Stomach smooth muscle (tissue), 2 donors: ENCODE data around the gene ADGRL1.

Experiments
- H3K27ac ChIP-seq: one replicate; pipeline ENCODE4 v1.7.0; 2013; ENCODE audit warnings: mild to moderate bottlenecking, low read length, inconsistent platforms
- H3K27me3 ChIP-seq, 2 donors: one replicate each; pipeline ENCODE4 v1.7.0; 2013; ENCODE audit warnings: low read length in 2 of 2; ENCODE audit not compliant: insufficient read depth in 2 of 2, control insufficient read depth in 1 of 2
- H3K36me3 ChIP-seq, 2 donors: one replicate each; pipeline ENCODE4 v1.7.0; 2013; ENCODE audit warnings: low read length in 2 of 2; ENCODE audit not compliant: control insufficient read depth in 2 of 2, insufficient read depth in 2 of 2
- H3K4me1 ChIP-seq: one replicate; pipeline ENCODE4 v1.7.0; 2013; ENCODE audit warnings: low read length; ENCODE audit not compliant: control insufficient read depth, insufficient read depth
- H3K4me3 ChIP-seq, 2 donors: one replicate each; pipeline ENCODE4 v1.7.0; 2013; ENCODE audit warnings: low read length in 2 of 2
- H3K9ac ChIP-seq, 2 donors: one replicate each; pipeline ENCODE4 v1.7.0; 2013; ENCODE audit warnings: low read length in 2 of 2, mild to moderate bottlenecking in 1 of 2
- H3K9me3 ChIP-seq, 2 donors: one replicate each; pipeline ENCODE4 v1.7.0; 2013; ENCODE audit warnings: low read length in 2 of 2; ENCODE audit not compliant: control insufficient read depth in 2 of 2
- donor health status: healthy.
- donor health status: Pancreatic carcinoma.

ADGRL1 gene

DNA sequence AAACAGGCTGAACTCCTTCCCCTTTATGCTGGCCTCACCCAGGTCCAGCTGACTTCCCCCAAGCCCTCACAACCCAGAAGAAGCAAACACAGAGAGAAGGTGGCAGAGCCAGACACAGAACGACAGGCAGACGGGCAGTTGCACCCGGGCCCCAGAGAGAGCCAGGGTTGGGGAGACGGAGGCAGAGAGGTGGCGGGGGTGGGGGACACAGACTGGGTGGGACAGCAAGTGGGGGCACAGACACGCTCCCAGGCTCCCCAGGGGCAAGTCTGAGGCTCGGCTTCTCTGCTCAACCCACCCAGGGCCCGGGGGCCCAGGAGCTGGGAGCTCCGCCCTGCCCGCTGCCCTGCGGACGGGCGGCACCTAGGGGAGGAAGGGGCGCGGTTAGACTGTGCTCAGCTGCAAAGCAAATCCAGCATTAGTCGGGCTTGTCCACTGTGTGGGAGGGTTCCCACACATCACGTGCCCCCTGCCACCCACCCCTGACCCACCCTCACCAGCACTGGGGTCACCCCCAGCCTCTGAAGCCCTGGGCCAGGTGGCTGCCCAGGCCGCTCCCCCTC lies 38.3 kb downstream of the ADGRL1 start:
- Histone ChIP-seq H3K27ac (no peak overlapping the region), H3K36me3 (peaks cover 24 to 32% of the 10 kb centered on the region in 2 donors), H3K4me1 (peaks cover 2% of the 10 kb centered on the region), H3K4me3 (no peak overlapping the region), H3K27me3 (no peaks in the 10 kb centered on the region), H3K9ac (no peak overlapping the region), H3K9me3 (no peaks in the 10 kb centered on the region)

DNA sequence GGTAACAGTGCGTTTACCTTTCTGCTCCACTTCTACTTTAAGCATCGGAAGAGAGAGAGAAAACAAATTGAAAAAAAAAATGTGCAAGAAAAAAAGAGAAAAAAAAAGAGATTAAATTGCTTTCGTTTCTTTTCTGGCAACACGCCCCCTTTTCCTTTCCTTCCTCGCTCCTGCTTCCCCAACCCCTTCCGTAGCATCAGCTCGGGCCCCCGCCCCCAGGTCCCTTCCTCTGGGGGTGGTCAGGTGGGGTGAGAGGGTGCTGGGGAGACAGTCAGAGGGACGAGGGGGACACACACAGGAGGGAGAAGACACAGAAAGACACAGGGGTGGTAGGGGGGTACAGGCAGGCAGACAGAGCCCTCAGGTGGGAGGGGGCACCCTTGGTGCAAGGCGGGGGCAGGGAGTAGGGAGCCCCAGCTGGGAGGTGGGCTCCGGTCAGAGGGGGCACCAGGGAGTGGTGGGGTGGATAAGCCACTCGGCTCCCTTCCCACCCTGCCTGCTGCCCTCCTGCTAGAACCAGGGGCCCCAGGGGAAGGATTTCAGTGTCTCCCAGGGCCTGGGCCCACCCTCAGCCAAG lies 38.9 kb downstream of the ADGRL1 start:
- peaks cover 24 to 29% of the 10 kb centered on the region in 2 donors for H3K36me3 ChIP-seq
- H3K27me3 ChIP-seq = no peaks in the 10 kb centered on the region
- H3K9me3 ChIP-seq = no peaks in the 10 kb centered on the region
- H3K4me3 ChIP-seq = peak overlapping the region in 1 of 2 donors; percentile 22
- peaks cover 2% of the 10 kb centered on the region for H3K4me1 ChIP-seq
- H3K27ac ChIP-seq = no peak overlapping the region
- no peak overlapping the region for H3K9ac ChIP-seq

DNA sequence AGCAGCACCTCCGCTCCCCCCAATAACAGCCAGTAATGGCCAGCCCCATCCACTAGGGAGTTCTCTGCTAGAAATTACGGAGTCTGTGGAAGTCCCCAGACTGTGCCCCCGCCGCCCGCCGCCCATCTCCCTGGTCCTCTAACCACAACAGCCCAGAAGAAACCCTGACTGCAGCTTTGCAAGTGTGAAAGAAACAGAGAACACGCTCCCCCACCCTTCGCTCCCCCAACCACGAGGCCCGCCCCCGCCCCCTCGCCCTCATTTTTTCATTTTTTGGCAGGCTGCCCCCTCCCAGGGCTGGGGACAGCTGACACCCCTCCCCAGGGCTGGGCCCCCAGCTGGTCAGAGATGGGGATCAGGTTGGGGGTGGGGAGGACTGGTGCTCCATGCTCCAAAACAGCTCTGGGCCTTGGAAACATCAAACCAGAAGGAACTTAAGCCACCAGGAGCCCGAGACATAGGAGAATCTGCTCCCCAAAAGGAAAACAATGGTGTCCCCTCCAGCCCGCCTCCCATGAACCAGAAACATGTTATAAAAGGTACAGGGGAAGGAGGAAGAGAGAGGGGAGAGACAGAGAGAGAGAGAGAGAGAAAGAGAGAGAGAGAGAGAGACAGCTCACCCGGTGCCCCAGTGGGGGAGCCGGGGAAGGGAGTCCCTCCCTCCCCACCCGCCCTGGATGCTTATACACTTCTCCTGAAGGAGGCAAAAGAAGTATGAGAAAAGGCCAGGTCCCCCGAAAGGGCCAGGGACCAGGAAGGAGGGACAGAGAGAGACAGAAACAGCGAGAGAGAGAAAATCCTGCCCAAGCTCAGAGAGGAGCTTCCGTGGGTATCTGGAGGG lies 39.8 kb downstream of the ADGRL1 start:
- Histone ChIP-seq H3K9ac (no peak overlapping the region), H3K27ac (no peak overlapping the region), H3K4me1 (peaks cover 2% of the 10 kb centered on the region), H3K36me3 (peaks cover 17 to 27% of the 10 kb centered on the region in 2 donors), H3K4me3 (peak overlapping the region in 1 of 2 donors; percentile 22), H3K27me3 (no peaks in the 10 kb centered on the region), H3K9me3 (no peaks in the 10 kb centered on the region)

DNA sequence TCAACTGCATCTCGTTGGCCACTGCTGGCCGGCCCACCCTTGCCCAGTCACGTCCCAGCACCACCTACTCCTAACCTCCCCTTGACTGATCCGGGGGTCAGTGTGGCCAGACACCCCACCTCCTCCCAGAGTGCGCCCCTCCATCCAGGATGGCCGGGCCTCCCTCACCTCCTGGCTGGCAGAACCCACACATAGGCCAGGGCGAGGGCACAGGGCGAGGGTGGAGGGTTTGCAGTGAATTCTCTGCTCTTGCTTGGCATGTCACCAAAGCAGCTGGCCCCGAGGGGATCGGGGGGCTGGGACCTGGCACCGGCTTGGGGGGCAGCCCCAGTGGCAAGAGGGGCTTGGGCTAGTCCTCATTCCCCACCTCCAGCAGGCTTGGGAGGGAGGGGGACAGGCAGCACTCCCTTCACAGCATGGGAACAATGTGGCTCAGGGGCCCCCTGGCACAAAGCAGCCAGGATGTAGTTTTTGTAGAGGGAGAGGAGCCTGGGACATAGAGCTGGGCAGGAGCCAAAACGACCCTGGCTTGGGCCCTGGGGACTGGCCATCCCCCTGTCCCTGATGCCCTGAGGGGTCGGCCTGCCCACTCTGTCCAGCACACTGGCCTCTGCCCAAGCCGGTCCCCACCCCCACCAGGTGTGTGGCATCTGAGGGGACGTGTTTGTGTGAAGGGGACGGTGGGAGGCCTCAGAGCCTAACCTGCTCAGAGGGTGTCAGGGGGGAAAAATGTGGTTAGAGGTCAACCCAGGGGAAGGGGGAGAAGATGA lies 41.1 kb downstream of the ADGRL1 start:
- Histone ChIP-seq H3K4me3 (no peak overlapping the region), H3K9ac (no peak overlapping the region)

DNA sequence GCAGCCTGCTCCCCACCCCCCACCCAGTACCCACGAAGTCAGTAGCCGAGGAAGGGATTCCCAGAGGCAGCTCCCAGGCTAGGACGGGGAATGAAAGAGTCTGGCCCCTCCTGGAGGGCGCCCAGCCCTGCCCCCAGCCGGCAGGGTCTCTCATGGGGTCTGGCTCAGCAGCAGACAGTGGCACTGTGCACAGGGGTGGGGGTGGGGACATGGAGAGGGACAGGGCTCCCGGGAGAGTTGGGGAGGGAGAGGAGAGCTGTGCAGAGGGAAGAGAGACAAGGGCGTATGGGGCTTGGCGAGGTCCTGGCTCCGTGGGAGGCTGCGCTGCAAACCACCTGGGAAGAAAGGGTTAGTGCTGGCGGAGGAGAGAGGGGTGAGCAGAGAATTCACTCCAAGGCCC lies 41.9 kb downstream of the ADGRL1 start:
- H3K4me3 ChIP-seq = no peak overlapping the region
- H3K9me3 ChIP-seq = no peaks in the 10 kb centered on the region
- H3K9ac ChIP-seq = no peak overlapping the region
- H3K36me3 ChIP-seq = peaks cover 6 to 15% of the 10 kb centered on the region in 2 donors
- H3K27ac ChIP-seq = no peak overlapping the region
- H3K4me1 ChIP-seq = peaks cover 2% of the 10 kb centered on the region
- H3K27me3 ChIP-seq = no peaks in the 10 kb centered on the region

More for the DNA sequence above, 41.1 kb downstream of the ADGRL1 start:
- no peaks in the 10 kb centered on the region for H3K9me3 ChIP-seq
- no peak overlapping the region for H3K27ac ChIP-seq
- no peaks in the 10 kb centered on the region for H3K27me3 ChIP-seq
- peaks cover 2% of the 10 kb centered on the region for H3K4me1 ChIP-seq
- H3K36me3 ChIP-seq = peaks cover 7 to 18% of the 10 kb centered on the region in 2 donors

DNA sequence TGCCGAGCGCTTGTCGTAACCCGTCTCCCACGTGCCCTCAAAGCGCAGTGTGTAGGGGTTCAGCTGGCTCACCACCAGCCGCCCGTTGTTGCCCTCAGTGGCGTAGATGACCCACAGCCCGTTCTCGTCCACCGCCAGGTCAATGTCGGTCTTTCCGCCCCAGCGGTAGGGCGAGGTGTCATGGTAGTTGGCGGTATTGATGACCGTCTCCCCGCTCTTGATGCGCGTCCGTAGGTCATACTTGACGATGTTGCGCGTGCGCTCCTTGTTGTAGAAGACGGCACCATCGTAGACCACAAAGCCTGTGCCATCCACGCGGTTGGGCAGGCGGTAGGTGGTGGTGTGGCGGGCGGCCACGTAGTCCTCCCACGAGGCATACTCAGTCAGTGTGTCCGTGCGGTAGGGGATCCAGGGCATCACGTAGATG lies 43.1 kb downstream of the ADGRL1 start:
- no peak overlapping the region for H3K9ac ChIP-seq
- peaks cover 11 to 23% of the 10 kb centered on the region in 2 donors for H3K36me3 ChIP-seq
- no peaks in the 10 kb centered on the region for H3K27me3 ChIP-seq
- no peak overlapping the region for H3K4me3 ChIP-seq
- peaks cover 2% of the 10 kb centered on the region for H3K4me1 ChIP-seq
- H3K9me3 ChIP-seq = no peaks in the 10 kb centered on the region
- H3K27ac ChIP-seq = no peak overlapping the region

DNA sequence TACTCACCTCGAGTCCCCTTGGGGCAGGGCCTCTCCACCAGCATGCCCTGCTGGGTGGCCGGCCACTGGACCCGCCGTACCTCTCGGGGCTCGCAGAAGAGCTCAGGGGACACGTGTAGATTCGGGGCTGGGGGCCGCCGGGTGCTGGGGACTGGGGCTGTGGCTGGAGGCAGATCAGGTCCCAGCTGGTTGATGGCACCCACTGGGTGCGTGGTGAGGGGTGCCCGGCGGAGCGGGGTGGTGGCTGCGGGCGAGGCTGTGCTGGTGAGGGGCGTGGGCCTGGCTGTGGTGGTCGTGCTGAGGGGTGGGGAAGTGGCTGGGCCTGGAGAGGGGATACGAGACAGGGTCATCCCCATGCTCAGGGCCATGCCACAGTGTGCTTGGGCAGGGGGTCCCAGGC lies 44.7 kb downstream of the ADGRL1 start:
- Histone ChIP-seq H3K27ac (no peak overlapping the region), H3K4me1 (peaks cover 2% of the 10 kb centered on the region), H3K4me3 (no peak overlapping the region), H3K9me3 (no peaks in the 10 kb centered on the region), H3K27me3 (no peaks in the 10 kb centered on the region), H3K36me3 (peaks cover 23 to 34% of the 10 kb centered on the region in 2 donors), H3K9ac (no peak overlapping the region)

DNA sequence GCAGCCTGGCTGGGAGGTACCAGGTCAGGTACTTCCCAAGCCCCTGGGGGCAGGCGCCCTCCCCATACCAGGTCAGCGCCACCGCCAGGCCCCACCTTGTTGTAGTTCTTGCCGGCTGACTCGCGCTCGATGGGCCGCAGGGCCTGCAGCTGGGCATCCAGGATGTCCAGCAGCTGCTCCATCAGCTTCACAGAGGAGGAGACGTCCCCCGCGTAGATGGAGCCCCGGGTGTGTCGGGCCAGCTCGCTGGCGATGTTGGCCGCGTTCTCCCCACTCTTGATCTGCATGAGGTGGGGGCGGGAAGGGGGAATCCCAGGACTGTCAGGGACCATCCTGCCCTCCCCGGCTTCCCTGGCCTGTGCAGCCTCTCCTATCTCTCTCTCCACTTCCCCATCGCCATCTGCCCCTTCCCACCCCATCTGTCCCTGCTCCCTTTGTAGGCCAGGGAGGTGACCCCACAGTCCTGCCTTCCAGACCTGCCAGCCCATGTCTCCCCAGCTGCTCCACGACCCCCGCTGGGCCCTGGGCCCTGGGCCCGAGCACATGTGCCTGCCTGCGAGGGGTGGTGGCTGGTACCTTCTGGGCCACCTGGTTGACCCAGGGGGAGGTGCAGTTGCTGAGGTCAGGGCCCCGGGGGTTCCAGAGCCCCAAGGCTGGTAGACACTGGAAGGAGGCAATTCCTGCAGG lies 45.8 kb downstream of the ADGRL1 start:
- Histone ChIP-seq H3K27me3 (no peaks in the 10 kb centered on the region), H3K9me3 (no peaks in the 10 kb centered on the region), H3K4me1 (no peaks in the 10 kb centered on the region), H3K9ac (no peak overlapping the region), H3K4me3 (no peak overlapping the region), H3K36me3 (peaks cover 23 to 44% of the 10 kb centered on the region in 2 donors), H3K27ac (no peak overlapping the region)

DNA sequence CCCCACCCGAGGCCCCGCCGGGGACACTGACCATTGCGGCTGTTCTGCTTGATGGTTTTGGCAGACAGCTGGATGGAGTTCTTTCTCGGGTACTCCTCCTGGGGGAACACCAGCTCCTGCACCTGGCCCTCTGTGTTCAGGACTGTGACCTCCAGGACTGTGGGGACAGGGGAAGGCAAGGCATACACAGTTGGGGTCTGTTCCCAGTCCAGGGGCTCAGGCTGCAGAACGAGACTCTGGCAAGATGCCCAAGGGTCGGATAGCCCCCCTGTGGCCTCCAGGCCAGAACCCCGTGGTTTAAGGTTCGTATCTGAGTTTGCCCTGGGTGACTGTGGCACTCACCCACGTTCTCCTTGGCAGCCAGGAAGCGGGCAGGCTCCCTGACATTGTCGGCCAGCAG lies 46.9 kb downstream of the ADGRL1 start:
- Histone ChIP-seq H3K36me3 (peaks cover 26 to 48% of the 10 kb centered on the region in 2 donors), H3K9me3 (no peaks in the 10 kb centered on the region)

More for the DNA sequence above, 46.9 kb downstream of the ADGRL1 start:
- Histone ChIP-seq H3K27ac (no peak overlapping the region), H3K4me1 (no peaks in the 10 kb centered on the region), H3K9ac (no peak overlapping the region), H3K27me3 (no peaks in the 10 kb centered on the region), H3K4me3 (no peak overlapping the region)
